ENCODE data around the gene MSLN.

MSLN gene

DNA sequence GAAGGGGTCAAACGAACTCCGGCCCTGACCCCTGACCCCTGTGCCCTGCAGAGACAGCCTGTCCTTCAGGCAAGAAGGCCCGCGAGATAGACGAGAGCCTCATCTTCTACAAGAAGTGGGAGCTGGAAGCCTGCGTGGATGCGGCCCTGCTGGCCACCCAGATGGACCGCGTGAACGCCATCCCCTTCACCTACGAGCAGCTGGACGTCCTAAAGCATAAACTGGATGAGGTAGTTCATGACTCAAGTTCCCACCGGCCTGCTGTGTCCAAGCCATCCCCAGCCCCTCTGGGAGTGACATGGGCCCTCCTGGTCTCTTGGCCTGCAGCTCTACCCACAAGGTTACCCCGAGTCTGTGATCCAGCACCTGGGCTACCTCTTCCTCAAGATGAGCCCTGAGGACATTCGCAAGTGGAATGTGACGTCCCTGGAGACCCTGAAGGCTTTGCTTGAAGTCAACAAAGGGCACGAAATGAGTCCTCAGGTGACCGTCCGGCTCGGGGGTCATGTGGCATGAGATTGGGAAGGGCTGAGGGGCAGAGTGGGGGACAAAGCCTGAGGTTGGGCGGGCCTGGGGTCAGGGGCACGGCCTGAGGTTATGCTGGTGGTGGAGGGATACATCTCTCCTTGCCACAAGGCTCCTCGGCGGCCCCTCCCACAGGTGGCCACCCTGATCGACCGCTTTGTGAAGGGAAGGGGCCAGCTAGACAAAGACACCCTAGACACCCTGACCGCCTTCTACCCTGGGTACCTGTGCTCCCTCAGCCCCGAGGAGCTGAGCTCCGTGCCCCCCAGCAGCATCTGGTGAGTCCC is 5.7 kb downstream of the MSLN start:
- Histone ChIP-seq H3K27ac (ENCODE audit: low read depth, low read length) (no peak overlapping the region), H3K36me3 (ENCODE audit: low read length) (no peaks in the 10 kb centered on the region), H3K79me2 (ENCODE audit: insufficient read depth, low read length) (no peaks in the 10 kb centered on the region), H3K9me2 (replicated peaks; ENCODE audit: insufficient read depth, low read length) (no peaks in the 10 kb centered on the region), H3K9ac (ENCODE audit: low read length) (no peak overlapping the region), H3K4me3 (ENCODE audit: insufficient read depth, low read length, poor library complexity, severe bottlenecking) (no peak overlapping the region), H3K27me3 (ENCODE audit: low read length) (no peaks in the 10 kb centered on the region), H3F3A (ENCODE audit: insufficient read depth) (no peaks in the 10 kb centered on the region), H3K9me3 (ENCODE audit: insufficient read depth, low read length) (no peaks in the 10 kb centered on the region), H4K20me1 (ENCODE audit: low read depth, low read length) (no peaks in the 10 kb centered on the region), H2AFZ (ENCODE audit: low read depth, low read length, severe bottlenecking) (no peak overlapping the region), H3K4me2 (ENCODE audit: low read depth, low read length, poor library complexity, severe bottlenecking) (no peak overlapping the region)
- TF ChIP-seq EZH2phosphoT487 (conservative IDR thresholded peaks at IDR 0.05; ENCODE audit: low read length): no peak
- TF ChIP-seq, protein P1, sequence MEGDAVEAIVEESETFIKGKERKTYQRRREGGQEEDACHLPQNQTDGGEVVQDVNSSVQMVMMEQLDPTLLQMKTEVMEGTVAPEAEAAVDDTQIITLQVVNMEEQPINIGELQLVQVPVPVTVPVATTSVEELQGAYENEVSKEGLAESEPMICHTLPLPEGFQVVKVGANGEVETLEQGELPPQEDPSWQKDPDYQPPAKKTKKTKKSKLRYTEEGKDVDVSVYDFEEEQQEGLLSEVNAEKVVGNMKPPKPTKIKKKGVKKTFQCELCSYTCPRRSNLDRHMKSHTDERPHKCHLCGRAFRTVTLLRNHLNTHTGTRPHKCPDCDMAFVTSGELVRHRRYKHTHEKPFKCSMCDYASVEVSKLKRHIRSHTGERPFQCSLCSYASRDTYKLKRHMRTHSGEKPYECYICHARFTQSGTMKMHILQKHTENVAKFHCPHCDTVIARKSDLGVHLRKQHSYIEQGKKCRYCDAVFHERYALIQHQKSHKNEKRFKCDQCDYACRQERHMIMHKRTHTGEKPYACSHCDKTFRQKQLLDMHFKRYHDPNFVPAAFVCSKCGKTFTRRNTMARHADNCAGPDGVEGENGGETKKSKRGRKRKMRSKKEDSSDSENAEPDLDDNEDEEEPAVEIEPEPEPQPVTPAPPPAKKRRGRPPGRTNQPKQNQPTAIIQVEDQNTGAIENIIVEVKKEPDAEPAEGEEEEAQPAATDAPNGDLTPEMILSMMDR (IDR thresholded peaks at IDR 0.05; ENCODE audit: insufficient read depth, low read length, poor library complexity, severe bottlenecking): no peak

DNA sequence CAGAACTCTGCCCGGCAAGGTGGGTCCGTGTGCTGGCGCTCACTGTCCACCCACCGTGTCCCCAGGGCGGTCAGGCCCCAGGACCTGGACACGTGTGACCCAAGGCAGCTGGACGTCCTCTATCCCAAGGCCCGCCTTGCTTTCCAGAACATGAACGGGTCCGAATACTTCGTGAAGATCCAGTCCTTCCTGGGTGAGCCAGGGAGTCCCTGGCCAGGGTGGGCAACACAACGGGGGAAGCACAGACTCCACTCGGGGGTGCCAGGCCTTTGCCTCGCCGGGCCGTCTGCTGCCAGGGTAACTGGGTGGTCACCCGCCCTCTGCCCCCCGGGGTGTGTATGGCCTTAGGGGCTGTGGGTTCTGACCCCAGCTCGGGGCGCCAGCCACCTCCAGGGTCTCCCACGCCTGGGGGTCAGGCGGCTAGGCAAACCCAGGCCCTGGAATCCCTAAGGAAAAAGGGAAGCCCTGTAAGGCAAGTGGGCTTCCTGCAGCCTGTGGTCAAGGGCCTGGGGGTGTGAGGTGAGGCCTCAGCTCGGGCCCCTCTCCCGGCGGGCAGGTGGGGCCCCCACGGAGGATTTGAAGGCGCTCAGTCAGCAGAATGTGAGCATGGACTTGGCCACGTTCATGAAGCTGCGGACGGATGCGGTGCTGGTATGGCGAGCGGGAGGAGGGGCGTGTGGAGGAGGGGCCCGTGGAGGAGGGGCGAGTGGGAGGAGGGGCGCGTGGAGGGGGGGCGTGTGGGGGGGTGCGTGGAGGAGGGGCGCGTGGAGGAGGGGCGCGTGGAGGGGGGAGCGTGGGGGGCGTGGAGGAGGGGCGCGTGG is 6.5 kb downstream of the MSLN start:
- no peak overlapping the region for H3K4me3 ChIP-seq (ENCODE audit: insufficient read depth, low read length, poor library complexity, severe bottlenecking)
- H3K27me3 ChIP-seq (ENCODE audit: low read length): no peaks in the 10 kb centered on the region
- no peaks in the 10 kb centered on the region for H3F3A ChIP-seq (ENCODE audit: insufficient read depth)
- no peak overlapping the region for H3K27ac ChIP-seq (ENCODE audit: low read depth, low read length)
- H3K79me2 ChIP-seq (ENCODE audit: insufficient read depth, low read length): no peaks in the 10 kb centered on the region
- H3K9me2 ChIP-seq (replicated peaks; ENCODE audit: insufficient read depth, low read length): no peaks in the 10 kb centered on the region
- H3K4me2 ChIP-seq (ENCODE audit: low read depth, low read length, poor library complexity, severe bottlenecking): no peak overlapping the region
- no peak overlapping the region for H3K9ac ChIP-seq (ENCODE audit: low read length)
- no peak overlapping the region for H2AFZ ChIP-seq (ENCODE audit: low read depth, low read length, severe bottlenecking)
- TF ChIP-seq, protein P1 (IDR thresholded peaks at IDR 0.05; ENCODE audit: insufficient read depth, low read length, poor library complexity, severe bottlenecking): no peak
- no peak for TF ChIP-seq EZH2phosphoT487 (conservative IDR thresholded peaks at IDR 0.05; ENCODE audit: low read length)
- no peaks in the 10 kb centered on the region for H3K9me3 ChIP-seq (ENCODE audit: insufficient read depth, low read length)
- no peaks in the 10 kb centered on the region for H4K20me1 ChIP-seq (ENCODE audit: low read depth, low read length)
- H3K36me3 ChIP-seq (ENCODE audit: low read length): no peaks in the 10 kb centered on the region

DNA sequence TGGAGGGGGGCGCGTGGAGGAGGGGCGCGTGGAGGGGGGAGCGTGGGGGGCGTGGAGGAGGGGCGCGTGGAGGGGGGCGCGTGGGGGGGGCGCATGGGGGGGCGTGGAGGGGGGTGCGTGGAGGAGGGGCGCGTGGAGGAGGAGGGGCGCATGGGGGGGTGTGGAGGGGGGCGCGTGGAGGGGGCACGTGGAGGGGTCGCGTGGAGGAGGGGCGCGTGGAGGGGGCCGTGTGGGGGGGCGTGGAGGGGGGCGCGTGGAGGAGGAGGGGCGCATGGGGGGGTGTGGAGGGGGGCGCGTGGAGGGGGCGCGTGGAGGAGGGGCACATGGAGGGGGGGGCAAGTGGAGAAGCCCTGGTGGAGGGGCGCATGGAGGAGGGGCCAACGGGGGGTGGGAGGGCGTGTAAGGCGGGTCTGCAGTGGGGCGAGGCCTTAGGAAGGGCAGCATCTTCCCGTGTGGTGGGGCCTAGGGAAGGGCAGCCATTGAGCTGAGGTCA is 7.3 kb downstream of the MSLN start:
- H3K79me2 ChIP-seq (ENCODE audit: insufficient read depth, low read length): no peaks in the 10 kb centered on the region
- no peak overlapping the region for H2AFZ ChIP-seq (ENCODE audit: low read depth, low read length, severe bottlenecking)
- no peak overlapping the region for H3K9ac ChIP-seq (ENCODE audit: low read length)
- H3K27ac ChIP-seq (ENCODE audit: low read depth, low read length): no peak overlapping the region
- H4K20me1 ChIP-seq (ENCODE audit: low read depth, low read length): no peaks in the 10 kb centered on the region
- H3F3A ChIP-seq (ENCODE audit: insufficient read depth): no peaks in the 10 kb centered on the region
- H3K9me2 ChIP-seq (replicated peaks; ENCODE audit: insufficient read depth, low read length): no peaks in the 10 kb centered on the region
- H3K27me3 ChIP-seq (ENCODE audit: low read length): no peaks in the 10 kb centered on the region
- TF ChIP-seq, protein P1 (IDR thresholded peaks at IDR 0.05; ENCODE audit: insufficient read depth, low read length, poor library complexity, severe bottlenecking): no peak
- TF ChIP-seq EZH2phosphoT487 (conservative IDR thresholded peaks at IDR 0.05; ENCODE audit: low read length): no peak
- no peak overlapping the region for H3K4me2 ChIP-seq (ENCODE audit: low read depth, low read length, poor library complexity, severe bottlenecking)
- no peaks in the 10 kb centered on the region for H3K9me3 ChIP-seq (ENCODE audit: insufficient read depth, low read length)
- no peak overlapping the region for H3K4me3 ChIP-seq (ENCODE audit: insufficient read depth, low read length, poor library complexity, severe bottlenecking)
- no peaks in the 10 kb centered on the region for H3K36me3 ChIP-seq (ENCODE audit: low read length)

Data from SU-DHL-6 (cell line).